ENCODE data around the gene LHX8. TPM values are rescaled to one million over a fixed set of nuclear protein-coding genes. Genes with fewer than 3 reads are reported as not detected.
"Not testable (repeated sequence)": the region's sequence is repeated elsewhere in the genome, so short reads cannot be mapped to it uniquely, and the experiment has no call there.

Gene LHX8
- total RNA-seq, 1 donor from 2014 or later = not detected

DNA sequence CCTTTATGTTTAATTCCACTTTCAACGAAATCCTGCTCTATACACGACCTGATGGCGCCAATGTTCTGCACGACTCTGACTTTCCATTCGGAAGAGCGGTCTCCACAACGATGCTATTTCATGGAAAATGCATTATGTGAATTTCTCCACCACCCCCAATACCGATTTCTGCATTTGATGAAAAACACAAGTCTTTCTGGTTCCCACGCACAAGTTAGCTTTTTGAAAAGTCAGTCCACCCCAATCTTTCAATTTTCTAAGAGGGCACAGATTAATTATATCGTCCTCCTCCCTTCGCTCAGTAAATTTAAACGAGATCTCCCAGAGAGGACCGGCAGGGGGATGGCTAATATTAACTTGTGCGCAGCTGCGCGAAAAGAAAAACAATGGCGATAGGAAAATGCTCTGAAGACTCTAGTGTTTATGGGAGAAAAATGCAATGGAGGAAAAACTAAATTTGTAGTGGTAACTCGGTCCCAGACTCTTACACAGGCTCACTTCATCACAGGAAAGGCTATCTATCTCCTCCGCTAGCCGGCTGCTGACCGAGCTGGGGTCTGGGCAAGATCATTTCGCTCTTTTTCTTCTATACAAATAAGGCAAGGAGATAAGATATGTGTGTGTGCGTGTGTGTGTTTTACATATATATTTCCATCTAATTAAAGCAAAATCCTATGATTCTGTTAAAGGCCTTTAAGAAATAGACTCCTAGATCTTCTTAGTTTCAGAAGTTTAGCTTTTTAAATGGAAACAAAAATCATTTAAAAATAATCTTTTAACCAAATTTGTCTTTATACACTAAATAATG is 1.2 kb upstream of the LHX8 start:
- no peak for DNase-seq

DNA sequence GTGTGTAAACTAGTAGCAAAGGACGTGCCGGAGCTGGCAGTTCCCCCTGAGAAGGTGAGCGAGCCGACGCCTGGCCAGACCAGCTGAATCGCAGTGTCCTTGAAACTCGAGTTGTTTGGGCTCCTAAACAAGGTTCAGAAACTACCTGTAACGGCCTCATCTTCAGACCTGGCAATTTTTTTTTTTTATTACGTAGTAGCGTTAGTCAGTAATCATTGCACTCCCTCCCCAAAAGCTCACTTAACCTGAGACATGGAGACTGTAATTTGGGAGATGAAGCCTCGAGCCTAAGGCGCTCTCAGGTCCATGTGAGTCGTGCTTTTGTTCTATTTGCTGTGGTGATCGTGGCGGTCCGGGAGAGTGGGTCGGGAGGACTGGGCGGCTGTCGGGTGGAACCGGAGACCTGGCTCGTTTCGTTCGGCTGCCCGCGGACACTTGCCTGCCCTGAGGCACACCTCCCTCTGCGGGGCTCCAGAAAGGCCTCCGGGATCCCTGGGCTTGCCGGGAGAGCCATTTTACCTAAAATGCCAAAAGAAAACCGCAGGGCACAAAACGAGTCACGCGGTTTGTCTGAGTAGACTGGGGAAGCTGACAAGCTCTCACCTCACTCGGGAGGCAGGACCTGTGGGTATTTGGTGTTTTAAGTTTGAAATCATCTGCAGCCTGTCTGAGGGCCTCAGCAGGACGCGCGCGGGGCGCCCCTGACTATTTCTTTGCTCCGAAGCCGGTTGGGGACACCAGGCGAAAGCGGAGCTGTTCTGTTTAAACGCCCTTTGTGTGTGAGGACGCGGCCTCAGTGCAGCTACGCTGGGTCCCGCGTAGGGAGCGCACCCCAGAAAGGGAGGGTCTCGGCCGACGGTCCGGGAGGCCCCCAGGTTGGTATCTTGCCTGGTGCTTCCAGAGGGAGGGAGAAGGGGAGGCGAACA is 722 bp downstream of the LHX8 start:
- peak; percentile 10 for DNase-seq

DNA sequence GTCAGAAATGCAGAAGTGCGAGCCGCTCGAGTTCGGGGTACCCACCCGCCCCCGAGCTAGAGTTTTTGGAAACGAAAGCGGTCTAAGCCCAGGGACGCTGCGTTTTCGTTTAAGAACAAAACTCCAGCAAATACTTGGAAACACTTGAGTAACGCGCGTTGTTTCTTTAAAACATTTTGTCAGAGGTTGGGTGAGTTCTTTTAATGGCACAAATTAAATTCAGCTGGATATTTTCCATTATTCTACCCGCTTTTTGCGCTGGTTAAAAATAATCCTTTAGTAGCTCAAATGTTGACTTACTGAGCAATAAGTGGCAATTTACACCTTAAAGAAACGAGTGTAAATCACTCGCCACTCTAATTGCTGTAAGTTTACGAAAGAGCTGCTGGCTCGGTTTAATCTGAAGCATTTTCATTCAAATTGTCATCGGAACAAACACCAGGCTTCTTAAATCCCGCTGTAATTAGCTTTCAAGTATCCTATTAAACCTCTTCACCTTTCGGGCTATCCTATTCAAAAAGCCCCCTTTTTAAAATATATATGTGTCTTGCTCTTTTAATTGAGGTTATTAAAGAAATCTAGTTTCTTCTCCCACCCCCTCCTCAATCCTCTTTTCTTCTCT is 1.5 kb downstream of the LHX8 start:
- DNase-seq = peak; percentile 7

DNA sequence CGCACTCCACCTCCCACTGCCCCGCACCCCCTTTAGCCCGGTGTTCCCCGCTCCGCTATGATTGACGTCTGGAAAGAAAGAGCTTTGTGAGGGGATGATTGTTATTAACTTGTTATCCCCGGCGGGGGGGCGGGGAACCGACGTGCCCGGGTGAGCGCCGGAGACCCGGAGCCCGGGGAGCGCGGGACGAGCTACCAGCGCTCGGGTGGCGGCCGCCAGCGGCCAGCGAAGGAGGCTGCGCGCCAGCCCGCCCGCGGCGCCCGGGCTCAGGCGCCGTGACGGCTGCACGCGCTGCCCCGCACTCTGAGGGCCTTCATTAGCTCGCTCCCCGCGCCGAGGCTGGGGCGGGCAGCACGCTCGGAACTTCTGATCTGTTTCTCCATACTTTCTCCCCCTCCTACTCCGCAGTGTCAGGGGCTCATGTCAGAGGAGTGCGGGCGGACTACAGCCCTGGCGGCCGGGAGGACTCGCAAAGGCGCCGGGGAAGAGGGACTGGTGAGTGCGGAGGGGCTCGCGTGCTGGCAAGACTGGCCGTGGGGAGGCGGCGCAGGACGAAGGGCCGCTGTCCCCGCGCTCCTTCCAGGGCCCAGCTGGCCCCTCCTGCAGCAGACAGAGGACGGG is 2.1 kb downstream of the LHX8 start:
- peak; percentile 10 for DNase-seq

DNA sequence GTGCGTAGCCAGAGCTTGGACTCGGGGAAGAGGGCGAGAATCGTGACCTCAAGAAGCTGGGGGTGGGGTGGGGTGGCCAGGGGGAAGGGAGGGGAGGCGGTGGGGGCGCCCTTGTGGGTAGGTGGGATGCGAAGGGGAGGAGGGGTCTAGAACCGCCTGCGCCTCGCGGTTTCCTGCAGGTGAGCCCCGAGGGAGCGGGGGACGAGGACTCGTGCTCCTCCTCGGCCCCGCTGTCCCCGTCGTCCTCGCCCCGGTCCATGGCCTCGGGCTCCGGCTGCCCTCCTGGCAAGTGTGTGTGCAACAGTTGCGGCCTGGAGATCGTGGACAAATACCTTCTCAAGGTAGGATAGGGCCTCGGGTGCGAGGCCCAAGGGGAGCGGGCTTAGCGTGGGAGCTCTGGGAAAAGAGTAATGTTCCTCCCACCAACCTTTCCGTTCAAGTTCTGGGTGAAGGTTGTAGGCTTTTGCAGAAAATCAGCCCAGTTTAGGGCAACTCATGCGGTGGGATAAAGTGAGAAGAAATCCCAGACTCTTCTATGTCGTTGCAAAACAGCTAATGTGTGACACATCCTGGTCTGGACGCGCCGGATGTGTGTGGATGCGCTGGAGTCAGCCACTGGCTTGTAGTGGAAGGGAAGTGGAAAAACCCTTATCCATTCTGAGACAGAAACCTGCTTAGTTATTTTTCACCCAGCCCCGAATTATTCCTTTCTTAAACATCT is 2.9 kb downstream of the LHX8 start:
- peak; percentile 19 for DNase-seq

DNA sequence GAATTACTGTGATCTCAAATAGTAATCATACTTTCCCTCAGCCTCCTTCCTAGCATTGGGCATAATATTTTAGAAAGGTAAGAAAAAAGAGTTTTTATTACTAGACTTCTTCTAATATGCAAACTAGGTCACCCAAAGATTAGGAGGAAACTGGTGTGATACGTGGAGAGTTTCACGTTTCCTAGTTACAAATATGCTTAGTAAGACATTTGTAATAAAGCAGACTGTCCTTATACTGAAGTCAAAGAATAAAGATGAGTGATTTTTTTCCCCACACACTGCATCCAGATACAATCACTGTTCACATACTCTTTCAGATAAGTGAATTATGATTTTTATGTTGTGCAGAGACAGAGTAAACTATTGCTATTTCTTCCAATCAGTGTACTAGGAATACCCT is 17.9 kb downstream of the LHX8 start:
- no peak for DNase-seq

DNA sequence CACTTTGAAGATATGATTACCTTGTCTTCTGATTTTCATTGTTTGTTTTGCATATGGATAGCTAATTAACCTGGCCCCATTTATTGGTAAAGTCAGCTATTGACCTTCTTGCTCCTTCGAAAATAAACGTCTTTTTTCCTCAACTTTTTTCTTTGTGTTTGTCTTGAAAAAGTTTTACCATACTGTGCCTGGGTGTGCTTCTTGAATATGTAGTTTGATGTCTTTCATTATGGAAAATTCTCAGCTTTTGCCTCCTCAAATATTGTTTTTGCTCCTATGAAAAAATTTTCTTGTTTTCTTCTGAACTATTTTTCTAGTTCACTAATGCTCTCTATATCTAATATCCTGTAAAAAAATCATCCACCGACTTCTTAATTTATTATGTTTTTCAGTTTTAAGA is 25.0 kb downstream of the LHX8 start:
- DNase-seq = no peak

DNA sequence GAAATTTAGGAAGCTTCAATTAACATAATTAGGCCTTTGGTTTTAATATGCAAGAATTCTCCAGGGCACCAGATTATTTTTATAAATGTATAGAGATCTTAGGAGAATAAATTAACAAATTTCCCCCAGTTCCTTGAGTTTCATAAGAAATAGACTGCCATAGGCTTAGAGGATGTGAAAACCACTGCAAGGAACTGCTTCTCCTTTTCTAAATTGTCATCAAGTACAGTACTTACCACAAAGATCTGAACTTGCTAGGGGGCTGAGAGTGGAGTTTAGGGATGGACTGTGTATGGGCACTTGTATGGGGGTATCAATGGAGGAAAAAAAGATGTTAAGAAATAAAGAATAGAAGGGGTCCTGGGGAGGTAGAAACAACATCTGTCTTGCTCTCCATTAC is 31.1 kb downstream of the LHX8 start:
- no peak for DNase-seq

DNA sequence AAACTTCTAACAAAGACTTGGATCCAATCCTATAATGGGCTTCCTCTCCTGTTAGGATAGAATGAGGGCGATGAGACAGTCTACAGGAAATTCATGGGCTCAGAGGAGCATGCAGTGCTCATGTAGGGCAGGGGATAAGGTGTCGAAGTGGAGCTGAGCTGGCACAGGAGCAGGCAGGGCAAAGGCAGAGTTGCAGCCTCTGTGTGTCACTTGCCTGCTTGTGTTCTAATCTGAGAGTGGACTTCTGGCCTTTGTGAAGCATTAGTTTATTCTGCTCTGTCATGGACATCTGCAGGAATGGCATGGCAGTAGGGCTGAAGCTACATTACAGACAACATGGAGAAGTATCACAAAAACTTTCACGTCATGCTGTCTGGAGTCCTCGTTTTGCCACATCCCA is 32.6 kb downstream of the LHX8 start:
- DNase-seq = no peak

DNA sequence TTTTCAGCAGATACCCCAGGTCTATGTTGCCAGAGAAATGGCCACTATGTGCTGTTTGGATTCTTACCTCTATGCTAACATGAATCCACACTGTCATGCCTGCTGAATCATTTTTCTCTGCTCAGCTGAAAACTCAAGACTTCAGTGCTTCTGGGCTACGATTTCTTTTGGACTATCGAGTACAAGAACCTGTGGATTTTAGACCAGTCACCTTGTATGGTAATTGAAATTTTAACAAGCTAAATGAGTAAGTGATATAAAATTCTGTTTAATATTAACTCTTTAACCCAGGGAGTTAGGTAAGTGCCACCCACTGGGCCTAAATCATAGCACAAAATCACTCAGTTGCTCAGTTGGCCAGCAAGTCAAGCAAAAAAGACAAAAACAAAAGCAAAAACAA is 35.8 kb downstream of the LHX8 start:
- no peak for DNase-seq

DNA sequence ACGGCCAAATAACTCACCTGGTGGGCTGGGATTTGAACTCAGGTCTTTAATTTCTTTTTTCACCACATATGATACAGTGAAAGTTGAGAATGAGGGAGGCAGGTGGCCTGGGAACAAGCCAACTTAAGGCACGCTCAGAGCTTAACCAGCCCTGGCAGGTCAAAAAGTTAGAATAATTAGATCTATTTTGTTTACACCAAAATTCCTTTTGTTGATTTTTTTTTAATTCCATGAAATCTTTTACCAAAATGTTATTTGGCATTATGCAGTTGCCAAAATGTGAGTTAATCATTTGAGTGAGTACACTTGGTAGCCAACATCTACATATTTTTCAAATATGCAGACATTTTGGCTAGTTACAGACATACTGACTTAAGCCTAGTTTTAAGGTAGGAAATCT is 36.8 kb downstream of the LHX8 start:
- no peak for DNase-seq

DNA sequence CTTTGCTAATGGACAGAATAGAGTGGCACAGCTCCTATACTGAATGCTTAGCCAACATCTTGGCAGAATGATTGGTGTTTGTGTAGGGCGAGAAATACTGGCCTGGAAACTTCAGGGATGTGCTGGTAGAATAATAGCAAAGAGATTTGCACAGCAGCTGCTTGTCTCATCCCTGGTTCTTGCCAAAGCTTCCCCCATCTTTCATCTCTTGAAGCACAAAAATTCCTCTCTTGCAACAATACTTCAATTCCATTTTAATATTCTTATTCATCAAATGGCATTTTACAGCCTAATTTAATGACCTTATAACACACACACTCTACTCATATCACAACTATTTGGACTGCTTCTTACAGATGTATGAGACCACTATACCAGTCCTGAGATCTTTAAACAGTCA is 37.7 kb downstream of the LHX8 start:
- no peak for DNase-seq

DNA sequence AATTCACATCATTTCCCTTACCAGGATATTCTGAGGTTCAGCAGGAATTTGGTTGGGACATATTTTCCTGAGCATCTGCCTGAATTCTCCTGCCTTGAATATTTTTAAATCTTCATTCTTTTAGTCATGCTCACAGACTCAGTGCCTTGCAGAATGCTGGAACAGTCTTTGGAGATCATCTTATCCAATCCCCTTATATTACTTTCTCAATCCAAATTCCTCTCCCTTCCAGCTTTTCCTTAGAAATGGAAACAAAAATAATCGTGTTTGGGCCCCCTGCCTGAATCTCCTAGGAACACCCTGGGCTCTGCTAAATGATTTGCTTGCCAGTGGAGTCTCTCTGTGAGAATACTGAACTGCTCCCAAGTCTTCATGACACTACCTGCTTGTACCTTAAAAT is 38.4 kb downstream of the LHX8 start:
- DNase-seq = no peak

DNA sequence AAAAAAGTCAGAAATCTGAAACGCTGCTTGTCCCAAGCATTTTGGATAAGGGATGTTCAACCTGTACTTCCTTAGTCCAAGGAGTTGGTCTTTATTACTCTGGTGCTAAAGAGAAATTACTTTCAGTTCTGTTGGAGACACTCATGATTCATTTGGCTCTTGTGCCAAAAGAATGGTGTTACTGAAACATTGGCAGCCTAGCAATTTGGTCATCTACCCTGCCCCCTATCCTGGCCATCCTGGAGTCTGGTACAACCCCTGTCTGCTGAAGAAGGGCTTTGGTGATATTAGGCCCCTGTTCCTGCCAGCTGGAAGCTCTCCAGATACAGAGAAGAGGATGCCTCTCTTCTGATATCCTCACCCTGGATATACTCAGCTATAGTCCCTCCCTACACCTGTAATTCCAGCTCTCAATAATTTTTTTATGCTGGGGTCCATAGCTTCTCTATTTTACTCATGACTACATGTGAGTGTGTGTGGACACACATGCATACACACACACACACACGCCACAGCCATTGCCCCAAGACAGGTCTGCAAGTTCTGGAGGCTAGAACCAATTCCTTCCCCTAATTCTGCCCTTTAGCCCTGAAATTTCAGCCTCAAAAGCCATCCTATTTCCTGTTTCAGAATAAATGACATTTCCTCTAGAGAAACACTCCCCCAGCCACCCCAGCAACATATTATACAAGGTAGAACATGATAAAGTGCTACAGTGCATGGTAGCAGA is 40.0 kb downstream of the LHX8 start:
- no peak for DNase-seq

DNA sequence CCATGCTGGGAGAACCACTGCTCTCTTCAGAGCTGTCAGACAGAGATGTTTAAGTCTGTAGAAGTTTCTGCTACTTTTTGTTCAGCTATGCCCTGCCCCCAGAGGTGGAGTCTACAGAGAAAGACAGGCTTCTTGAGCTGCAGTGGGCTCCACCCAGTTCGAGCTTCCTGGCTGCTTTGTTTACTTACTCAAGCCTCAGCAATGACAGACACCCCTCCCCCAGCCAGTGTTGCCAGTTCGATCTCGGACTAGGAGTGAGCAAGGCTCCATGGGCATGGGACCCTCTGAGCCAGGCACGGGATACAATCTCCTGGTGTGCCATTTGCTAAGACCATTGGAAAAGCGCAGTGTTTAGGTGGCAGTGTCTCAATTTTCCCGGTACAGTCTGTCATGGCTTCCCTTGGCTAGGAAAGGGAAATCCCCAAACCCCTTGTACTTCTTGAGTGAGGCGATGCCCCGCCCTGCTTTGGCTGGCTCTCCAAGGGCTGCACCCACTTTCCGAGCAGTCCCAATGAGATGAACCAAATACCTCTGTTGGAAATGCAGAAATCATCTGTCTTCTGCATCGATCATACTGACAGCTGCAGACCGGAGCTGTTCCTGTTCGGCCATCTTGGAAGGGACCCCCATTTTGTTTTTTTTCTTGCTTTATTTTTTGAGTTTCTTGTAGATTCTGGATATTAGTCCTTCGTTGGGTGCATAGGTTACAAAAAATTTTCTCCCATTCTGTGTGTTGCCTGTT is 47.2 kb downstream of the LHX8 start:
- DNase-seq = not testable (repeated sequence)

DNA sequence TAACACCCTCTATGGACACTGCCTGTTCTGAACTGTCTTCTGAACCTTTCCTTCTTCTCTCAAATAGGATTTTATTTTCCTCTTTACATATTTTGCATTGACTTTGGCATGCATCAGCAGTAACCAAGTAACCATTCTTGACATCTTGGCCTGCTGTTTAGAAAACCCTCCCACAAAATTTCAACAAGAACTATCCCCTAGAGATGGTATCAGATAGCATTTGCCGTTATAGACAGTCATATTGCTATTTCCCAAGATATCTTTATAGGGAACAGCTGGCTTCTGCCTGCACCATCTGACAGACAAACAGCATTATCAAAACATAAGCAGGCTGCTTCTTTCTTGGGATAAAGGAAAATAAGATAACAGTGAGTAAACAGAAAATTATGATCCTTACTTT is 54.7 kb downstream of the LHX8 start:
- no peak for DNase-seq

DNA sequence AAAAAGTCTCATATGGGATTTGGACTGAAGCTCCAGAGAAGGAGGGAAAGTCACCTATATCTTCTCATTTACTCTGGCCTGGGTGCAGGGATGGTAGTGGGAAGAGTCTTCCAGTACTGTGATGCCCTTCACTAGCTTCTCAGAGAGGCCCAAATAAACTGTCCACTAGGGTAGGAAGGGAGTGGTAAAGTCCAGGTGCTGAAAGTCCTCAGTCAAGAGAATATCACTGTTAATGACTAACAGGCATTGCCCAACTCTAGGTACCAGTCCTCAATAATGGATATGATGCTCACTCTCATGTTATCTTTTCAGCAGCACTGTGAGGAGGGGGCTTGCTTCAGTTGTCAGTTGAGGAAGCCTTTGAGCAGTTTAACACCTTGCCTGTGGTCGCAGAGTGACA is 64.0 kb downstream of the LHX8 start:
- no peak for DNase-seq

DNA sequence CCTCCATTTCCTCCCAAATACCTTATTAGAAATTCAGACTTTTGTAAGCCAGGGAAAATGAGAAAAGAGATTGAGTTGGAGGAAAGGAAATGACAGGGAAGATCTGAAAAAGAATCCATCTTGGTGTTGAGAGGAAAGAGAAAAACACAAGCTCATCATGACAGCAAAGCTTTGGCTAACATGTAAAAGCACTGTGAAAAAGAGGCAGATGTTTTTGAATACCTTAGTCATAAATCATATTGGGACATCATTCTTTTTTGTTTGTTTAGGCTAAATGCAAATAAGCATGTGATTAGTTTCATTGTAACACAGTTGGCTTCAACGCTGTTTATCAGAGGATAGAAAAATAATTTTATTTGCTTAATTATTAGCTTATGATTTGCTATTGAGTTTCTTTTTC is 64.6 kb downstream of the LHX8 start:
- DNase-seq = no peak

DNA sequence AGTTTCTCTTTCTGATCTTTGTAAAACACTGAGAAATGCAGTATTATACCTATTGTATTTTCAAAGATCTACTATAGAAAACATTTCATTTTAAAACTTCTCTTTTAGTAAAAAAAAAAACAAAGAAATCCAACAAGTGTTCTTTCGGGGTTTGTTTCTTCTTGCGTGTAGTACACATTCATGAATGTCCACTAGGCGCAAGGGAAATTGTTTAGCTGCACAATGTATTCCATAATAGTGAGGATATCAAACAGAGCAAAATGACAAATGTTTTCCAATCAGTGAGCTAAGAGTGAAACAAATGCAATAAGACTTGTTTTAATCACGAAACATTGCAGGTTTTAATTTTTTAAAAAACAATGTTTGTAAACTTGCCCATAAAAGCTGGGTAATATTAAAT is 68.6 kb downstream of the LHX8 start:
- no peak for DNase-seq

DNA sequence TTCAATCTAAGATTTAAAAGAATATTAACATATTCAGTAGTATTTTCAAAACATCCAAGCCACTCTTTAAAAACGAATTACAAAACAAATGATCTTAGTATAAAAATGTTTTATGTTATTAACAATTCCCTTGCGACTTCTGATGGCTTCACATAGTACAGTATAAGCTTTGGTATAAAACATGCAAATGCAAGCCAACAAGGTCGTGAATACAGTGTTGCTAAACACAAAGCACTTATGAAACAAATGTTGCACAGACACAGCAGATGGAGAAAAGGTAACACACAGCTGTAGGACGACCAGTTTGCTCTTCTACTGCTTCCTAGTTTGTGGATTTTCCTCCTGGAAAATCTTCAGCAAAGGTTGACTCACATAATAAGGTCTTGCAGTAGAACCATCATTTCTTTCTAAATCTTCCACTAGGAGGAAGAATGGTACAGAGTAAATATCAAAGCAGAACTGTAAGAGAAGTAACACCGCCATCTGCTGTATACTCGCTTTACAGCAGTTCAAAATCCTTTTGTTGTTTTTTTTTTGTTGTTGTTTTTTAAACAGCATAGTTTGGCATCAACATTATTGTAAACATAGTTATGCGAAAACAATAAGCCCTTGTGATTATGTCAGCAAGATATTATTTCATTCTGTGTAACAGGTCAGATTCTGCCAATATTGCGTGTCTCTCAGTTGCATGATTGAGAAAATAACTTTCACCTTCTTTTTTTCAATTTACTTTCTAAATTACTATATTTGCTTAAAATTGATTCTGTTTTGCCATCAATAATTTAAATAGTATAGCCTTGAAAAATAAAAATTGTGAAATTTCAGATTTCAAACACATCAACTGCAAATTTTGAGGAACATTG is 69.5 kb downstream of the LHX8 start:
- DNase-seq = peak; percentile 65

All from dermis blood vessel endothelial cell (primary cell).